ENCODE measurements around the gene KCTD12. TPM values are rescaled to one million over a fixed set of nuclear protein-coding genes. Genes with fewer than 3 reads are reported as not detected.
"Not testable (repeated sequence)": the region's sequence is repeated elsewhere in the genome, so short reads cannot be mapped to it uniquely, and the experiment has no call there.

The KCTD12 gene
- 94.3 and 97.6 TPM in 2 replicates for total RNA-seq

DNA sequence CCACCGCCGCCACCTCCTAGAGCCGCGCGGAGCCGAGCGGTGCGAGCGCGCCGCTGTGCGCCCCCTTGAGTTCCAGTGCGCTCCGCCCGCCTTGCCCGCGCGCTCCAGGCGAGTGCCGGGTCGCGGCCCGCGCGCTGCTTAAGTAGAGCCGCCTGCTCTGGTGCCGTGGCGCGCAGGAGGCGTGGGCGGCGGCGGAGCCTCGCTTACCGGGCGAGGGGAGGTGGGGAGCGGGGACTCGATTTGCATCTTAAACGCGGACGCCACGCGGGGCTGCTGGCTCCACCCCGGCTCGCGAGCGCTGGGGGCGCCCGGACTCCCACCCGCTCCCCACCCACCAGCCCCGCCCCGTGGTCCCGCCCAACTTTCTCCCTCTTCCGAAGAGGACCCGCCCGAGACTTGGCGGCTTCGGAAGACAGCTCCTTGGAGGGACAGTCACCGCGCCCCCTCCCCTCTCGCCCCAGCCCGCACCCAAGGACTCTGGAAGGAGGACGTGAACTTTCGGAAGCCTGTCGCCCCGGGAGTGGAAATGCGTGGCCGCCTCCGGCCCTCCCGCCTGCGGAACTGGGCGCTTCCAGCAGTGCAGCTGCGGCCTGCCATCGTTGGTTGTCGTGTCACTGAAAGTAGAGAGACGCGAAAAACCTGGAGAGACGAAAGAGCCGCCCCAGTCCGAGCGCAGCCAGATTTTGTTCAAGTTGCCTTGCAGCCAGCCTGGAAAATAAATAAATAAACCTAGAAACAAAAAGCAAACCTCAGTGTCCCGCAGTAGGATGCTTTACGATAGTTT lies at the start of gene KCTD12:
Gene KCTD12, minus strand, starts transcription at position 114 of the 784 bp plus-strand sequence. CDS start 257 bp downstream, outside the sequence.
- peak; percentile 78 for DNase-seq (ENCODE audit: low read depth, low spot score)

DNA sequence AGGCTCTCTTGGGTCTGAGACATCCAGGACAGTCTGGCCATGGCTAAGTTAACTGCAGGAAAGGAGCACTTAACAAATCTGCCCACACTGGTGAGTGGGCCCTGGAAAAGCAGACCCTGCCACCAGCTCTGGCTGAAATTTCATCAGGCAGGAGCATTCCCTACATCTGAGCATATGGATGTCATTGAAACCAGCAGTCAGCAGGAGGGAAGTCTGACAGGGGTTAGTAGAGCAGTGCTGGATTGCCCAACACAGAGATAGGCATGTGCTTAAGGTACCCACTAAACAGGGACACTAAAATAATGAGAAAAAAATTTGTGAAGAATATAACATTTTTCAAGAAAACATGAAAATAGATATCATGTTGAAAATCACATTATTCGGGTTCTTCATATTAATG lies 48.5 kb upstream of the KCTD12 start:
- DNase-seq (ENCODE audit: low read depth, low spot score), result no peak

DNA sequence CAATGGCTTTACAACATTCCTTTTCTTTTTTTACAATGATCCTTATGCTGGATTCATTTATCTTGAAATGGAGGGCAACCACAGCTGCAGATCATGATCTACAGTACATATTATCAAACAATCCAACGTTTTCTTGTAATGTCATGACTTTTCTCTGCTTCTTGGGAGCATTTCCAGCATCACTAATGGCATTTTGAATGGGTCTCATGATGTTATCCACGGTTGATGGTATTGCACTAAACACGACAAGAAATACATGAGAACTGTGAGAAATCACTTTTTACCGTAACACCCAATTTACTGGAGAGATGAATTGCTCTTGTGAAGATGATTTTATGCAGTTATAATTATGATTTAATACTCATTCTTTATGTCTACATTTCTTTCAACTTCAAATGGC lies 45.9 kb upstream of the KCTD12 start:
- no peak for DNase-seq (ENCODE audit: low read depth, low spot score)

DNA sequence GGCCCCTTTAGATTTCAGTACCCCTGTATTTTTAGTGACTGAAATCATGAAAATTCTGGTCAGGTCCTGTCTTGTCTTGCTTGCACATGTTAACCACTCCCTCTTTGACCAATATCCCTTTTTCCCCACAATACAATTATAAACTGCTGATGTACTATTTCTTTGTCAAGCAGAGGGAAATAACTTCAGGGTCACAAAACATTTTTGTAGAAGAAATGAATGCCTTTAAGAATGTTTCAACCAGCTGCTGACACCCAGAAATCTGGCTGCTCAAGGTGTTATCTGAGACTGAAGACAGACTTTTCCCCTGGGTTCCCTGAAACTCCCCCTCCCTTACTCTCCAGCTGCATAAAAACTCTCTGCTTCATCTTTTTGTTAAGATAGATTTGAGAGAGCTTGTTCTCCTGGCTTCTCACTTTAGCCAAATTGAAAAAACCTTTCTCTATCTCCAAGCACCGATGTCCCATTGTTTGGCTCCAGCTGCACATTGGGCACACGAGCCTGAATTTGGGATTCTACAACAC lies 43.7 kb upstream of the KCTD12 start:
- no peak for DNase-seq (ENCODE audit: low read depth, low spot score)

DNA sequence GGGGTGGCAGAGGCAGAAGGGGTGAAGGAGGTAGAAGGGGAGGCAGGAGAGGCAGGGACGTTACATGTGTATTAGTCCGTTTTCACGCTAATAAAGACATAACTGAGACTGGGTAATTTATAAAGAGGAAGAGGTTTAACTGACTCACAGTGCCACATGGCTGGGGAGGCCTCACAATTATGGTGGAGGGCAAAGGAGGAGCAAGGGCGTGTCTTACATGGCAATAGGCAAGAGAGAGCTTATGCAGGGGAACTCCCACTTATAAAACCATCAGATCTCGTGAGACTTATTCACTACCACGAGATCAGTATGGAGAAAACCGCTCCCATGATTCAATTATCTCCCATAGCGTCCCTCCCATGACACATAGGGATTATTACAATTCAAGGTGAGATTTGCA lies 43.1 kb upstream of the KCTD12 start:
- no peak for DNase-seq (ENCODE audit: low read depth, low spot score)

DNA sequence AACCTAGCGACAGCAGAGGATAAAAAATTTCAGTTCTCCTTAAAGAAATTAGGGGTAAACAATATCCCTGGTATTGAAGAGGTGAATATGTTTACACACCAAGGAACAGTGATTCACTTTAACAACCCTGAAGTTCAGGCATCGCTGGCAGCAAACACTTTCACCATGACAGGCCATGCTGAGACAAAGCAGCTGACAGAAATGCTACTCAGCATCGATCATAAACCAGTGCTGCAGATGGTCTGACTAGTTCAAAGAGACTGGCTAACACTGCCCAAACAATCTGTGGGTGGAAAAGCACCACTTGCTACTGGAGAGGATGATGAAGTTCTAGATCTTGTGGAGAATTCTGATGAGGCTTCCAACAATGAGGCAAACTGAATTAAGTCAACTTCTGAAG lies 42.3 kb upstream of the KCTD12 start:
- no peak for DNase-seq (ENCODE audit: low read depth, low spot score)

DNA sequence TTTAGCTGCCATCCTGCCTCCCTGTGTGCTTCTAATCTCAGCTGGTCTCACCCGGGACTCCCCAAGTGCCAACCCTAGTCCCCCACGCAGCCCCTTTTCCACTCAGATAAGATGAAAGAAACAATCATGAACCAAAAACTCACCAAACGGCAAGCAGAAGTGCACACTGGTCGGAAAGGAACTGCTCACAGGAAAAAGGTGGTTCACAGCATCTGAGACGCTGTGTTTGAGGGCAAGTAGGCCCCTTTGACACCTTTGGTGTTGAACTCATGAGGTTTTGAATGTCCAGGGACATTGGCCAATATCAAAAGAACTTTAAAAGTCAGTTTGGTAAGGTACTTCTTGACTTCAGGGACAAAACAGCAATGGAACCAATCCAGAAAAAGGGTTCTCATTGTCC lies 41.8 kb upstream of the KCTD12 start:
- no peak for DNase-seq (ENCODE audit: low read depth, low spot score)

DNA sequence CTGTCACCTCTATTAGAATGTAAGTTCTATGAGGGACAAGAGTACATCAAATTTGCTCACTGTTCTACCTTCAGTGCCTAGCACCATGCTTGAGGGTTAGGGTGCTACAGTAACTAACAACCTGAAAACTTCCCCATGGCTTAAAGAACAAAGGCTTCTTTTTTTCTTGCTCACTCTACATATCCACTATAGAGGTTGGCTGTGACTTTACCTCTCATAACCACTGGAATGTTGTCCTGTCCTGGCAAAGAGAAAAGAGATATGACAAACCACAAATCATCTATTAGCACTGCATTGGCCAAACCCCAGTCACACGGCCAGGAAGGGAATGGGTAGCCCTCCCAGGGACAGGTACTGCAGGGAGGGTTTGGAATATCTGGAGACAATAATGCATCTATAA lies 38.9 kb upstream of the KCTD12 start:
- DNase-seq (ENCODE audit: low read depth, low spot score), result no peak

DNA sequence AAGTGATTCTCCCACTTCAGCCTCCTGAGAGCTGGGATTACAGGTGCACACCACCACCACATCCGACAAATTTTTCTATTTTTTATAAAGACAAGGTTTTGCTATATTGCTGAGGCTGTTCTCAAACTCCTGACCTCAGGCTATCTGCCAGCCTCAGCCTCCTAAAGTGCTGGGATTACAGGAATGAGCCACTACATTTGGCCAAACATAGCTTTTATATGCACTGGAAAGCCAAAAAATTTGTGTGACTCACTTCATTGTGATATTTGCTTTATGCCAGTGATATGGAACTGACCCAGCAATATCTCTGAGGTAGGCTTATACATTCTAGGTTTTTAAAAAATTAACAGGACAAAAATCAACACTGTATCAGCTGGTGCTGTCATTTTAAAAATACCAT lies 35.3 kb upstream of the KCTD12 start:
- DNase-seq (ENCODE audit: low read depth, low spot score), result no peak

DNA sequence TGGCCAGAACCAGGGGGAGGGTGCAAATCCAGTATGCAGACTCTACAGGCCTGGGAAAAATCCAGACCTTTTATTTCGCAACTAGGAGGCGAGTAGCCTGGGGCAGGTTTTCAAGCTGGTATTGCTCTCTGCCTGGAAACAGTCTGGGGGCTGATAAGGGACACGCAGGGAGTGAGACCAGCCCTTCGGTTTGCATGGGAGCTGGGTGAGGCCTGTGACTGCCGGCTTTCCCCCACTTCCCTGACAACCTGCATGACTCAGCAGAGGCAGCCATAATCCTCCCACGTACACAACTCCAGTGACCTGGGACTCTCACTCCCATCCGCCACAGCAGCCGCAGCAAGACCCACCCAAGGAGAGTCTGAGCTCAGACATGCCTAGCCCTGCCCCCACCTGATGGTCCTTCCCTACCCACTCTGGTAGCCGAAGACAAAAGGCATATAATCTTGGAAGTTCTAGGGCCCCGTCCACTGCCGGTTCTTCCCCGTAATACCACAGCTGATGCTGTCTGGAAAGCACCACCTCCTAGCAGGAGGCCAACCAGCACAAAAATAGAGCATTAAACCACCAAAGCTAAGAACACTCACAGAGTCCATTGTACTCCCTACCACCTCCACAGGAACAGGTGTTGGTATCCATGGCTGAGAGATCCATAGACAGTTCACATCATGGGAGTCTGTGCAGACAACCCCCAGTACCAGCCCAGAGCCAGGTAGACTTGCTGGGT lies 31.7 kb upstream of the KCTD12 start:
- DNase-seq (ENCODE audit: low read depth, low spot score), result not testable (repeated sequence)

DNA sequence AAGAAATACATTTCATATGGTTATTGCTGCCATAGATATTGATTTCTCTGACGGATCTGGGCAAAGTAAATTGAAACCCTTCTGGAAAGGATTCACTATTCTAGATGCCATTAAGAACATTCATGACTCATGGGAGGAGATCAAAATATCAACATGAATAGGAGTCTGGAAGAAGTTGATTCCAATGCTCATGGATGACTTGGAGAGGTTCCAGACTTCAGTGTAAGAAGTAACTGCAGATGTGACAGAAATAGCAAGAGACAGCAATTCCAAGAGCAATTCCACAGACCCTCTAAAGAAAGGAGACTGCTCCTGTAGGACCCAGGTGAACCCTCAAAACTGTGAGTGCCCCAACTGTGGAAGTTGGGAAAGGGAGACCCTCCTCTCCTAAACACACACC lies 30.9 kb upstream of the KCTD12 start:
- DNase-seq (ENCODE audit: low read depth, low spot score), result no peak

DNA sequence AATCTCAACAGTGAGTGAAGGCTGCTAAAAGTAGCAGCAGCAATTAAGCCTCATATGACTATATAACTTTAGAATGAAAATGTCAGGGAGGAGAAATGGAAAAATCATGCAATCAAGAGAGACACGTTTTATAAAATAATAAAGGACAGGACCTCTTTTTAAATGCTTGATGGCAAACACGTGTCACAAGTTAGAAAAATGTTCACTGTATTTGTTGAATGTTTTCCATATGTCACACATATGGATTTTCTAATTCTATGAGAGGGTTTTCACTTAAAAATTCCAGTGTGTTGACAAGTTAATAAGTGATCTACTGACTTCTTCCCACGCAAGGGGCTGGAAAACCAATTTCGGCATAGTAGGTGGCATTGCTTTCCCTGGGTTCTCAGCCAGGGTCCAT lies 27.7 kb upstream of the KCTD12 start:
- DNase-seq (ENCODE audit: low read depth, low spot score), result no peak

DNA sequence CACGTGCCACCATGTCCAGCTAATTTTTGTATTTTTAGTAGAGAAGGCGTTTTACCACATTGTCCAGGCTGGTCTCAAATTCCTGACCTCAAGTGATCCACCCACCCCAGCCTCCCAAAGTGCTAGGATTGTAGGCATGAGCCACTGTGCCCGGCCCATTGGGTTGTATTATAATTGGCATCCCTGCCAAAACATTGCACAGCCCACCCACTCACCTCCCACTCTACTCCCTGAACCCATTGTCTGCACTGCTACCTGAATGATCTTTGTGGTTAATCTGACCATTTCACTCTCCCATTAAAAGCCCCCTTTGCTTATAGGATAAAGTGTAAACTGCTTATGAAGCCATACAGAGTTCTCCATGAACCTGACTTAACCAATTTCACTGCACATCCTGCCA lies 26.3 kb upstream of the KCTD12 start:
- DNase-seq (ENCODE audit: low read depth, low spot score), result no peak

DNA sequence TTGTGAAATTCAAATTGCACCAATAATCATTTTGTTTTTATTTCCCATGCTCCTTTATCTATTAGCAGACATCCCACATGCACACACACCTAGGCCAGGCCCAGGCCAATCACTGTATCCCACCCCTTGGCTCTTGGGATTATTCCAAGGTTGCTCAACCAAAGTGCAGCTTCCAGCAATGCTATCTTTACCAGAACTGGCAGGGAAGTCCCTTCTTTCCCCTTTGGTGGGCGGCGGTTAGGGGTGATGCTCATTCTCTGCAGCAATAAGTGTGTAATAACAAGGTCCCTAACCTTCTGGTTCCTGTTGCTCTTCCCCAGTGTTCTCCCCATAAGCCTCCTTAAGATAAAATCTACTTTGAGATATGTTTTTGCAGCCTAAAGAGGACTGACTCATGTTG lies 18.3 kb upstream of the KCTD12 start:
- DNase-seq (ENCODE audit: low read depth, low spot score), result no peak

DNA sequence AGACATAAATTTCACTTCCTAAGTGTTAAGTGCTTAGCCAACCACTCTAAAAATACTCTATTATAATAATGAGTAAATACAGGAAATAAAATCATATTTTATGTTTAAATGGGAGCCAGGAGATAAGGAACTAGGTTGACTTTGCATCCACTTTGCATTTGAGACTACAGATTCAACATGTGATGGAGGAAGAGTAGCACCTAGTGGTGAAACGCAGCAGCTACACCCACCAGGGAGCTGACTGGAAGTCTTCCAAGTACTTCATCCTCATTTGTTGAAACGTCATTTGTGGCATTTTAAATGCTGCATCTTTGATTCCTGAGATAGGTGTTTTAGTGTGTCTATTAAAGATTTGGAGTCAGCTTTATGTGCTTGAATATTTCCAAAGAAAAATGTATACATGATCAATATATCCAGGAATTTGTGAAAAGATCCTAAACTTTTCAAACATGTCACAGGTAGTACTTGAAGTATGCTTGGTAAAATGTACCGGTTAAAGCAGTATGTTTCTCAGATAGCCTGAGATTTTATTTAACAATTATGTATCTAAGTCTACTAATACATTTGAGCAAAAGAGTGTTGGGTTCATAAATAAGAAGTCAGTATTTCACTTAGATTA lies 17.4 kb upstream of the KCTD12 start:
- DNase-seq (ENCODE audit: low read depth, low spot score), result no peak

DNA sequence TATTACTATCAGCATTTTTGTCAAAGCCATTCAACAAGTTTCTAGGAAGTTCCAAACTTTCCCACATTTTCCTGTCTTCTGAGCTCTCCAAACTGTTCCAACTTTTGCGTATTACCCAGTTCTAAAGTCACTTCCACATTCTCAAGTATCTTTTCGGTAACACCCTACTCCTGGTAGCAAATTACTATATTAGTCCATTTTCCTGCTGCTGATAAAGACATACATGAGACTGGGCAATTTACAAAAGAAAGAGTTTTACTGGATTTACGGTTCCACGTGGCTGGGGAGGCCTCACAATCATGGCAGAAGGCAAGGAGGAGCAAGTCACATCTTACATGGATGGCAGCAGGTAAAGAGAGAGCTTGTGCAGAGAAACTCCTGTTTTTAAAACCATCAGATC lies 12.9 kb upstream of the KCTD12 start:
- DNase-seq (ENCODE audit: low read depth, low spot score), result not testable (repeated sequence)

DNA sequence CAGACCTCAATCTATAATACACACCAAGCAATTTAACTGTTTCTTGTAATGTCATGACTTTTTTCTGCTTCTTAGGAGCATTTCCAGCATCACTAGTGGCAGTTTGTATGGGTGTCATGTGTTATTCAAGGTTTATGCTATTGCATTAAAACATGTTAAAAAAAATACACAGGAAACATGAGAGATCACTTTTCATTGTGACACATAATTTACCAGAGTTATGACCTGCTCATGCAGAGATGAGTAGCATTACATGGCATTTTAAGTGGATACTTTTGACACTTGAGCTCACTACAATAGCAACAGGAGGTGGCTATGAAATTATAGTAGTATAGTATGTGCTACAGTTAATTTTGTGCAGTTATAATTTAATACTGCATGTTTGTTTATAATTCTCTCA lies 11.0 kb upstream of the KCTD12 start:
- not testable (repeated sequence) for DNase-seq (ENCODE audit: low read depth, low spot score)

DNA sequence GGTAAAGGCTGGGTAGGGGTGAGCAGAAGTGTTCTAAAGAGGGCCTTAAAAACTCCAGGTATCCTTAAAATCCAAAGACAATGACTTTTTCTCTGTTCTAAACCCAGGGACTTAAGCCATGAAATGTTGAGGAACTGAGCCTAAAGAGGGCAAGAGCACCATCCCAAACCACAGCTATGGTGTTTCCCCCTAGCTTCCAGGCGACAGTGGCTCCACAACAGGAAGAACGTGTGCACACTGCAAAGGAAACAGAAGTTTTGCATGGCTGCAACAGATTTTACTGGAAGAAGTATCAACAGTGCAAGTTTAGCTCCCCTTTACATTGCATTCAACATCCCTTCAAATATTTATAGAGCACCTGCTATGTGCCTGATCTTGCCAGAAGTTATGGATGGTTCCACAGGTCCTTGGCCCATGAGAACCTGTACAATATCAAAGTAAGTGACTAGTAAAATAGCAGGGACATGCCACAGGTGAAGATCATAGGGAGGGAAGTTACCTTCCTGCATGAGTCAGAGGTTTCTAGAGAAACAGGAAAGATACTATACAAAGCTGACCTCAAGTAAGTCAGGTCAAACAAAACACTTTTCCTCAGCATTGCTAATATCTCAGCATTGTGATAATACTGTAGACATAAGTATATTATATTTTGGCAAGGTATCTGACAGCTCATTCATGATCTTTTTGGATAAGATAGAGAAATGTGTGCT lies 8.4 kb upstream of the KCTD12 start:
- DNase-seq (ENCODE audit: low read depth, low spot score), result no peak

DNA sequence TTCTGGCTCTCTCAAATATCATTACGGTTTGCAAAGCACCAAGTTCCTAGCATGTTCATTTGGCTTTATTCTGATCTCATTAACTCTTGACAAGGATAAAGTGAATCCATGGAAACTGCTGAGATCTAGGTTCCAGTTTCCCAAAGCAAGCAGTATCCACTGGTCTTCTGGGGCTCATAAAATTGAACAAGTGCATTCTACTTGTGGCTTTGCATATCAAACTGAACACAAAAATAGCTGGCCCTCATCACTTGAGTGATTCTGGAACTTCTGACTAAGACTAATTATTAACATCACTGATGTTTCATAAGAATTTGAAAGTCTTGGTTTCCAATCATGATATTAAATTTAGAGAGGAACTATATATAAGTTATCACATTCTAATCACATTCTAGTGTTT lies 6.3 kb upstream of the KCTD12 start:
- no peak for DNase-seq (ENCODE audit: low read depth, low spot score)

DNA sequence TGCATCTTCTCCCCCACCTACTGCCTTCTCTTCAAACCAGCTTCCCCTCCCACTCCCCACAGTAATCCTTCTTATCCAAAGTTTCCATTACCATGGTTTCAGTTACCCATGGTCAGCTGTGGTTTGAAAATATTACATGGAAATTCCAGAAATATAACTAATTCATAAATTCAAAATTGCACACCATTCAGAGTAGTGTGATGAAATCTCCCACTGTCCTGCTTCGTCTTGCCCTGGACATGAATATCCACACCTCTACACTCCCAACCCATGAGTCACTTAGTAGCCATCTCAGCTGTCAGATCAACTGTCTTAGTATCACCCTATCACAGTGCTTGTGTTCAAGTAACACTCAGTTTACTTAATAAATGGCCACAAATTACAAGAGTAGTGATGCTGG lies 3.8 kb upstream of the KCTD12 start:
- DNase-seq (ENCODE audit: low read depth, low spot score), result no peak

DNA sequence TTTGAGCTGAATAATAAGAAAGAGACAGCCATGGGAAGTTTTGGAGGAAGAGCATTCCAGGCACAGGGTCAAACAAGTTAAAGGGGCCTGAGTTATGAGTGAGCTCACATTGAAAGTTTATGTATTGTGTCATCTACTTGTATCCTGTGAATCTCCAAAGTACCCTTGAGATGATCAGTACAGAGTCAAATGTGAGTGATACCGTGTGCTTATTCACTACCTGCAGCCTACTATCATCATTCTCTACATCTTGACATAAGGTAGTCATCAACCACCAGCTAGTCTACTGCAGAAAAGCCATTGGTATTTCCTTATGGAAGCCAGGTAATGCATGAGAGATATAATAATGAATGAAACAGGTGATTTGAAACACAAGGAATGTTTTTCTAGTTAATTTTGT lies 3.0 kb upstream of the KCTD12 start:
- DNase-seq (ENCODE audit: low read depth, low spot score), result no peak

DNA sequence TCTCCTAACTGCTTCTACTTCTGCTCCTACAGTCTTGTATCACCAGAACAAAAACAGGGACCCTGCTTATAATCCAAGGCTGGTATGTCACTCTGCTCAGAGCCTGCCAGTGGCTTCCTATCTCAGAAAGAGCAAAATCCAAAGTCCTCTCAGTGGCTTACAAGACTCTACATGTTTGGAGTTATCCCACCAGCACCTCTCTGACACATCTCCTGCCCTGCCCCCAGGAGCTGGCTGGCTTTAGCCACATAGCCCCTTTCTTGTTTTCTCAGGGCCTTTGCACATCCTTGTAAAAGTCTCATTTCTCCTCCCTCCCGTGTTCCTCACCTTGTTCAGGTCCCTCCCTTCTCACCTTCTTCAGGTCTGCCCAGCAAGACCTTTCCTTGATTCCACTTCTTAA lies 2.2 kb upstream of the KCTD12 start:
- no peak for DNase-seq (ENCODE audit: low read depth, low spot score)
